HepG2 (cell line): ENCODE results near the gene ELL. TPM values are rescaled to one million over a fixed set of nuclear protein-coding genes. Genes with fewer than 3 reads are reported as not detected.
A peak's percentile ranks its signal among the peaks of the same experiment; 100 is the strongest.

Experiments used
- HINFP ChIP-seq: sonication (generic); formaldehyde crosslinking; IDR thresholded peaks from 2 replicates; pipeline ENCODE4 v1.4.0; 2020; ENCODE audit warnings: low read depth, mild to moderate bottlenecking, missing genetic modification reagents
- KDM1A ChIP-seq: IDR thresholded peaks from 2 replicates; pipeline ENCODE4 v1.6.1; 2016; ENCODE audit warnings: missing compliant biosample characterization
- MBD4 ChIP-seq: IDR thresholded peaks from 2 replicates; pipeline ENCODE4 v1.6.1; 2012; ENCODE audit warnings: low read length, inconsistent platforms, borderline replicate concordance
- MEIS1 ChIP-seq: sonication (generic); formaldehyde crosslinking; IDR thresholded peaks from 2 replicates; pipeline ENCODE4 v1.9.0; 2021; ENCODE audit warnings: mild to moderate bottlenecking, missing genetic modification reagents, moderate library complexity, borderline replicate concordance
- MLLT10 ChIP-seq: sonication (generic); formaldehyde crosslinking; IDR thresholded peaks from 2 replicates; pipeline ENCODE4 v1.4.0; 2020; ENCODE audit warnings: missing genetic modification reagents
- PHF5A ChIP-seq: IDR thresholded peaks from one replicate; pipeline ENCODE4 v1.6.1; 2018; ENCODE audit warnings: low read depth, missing genetic modification reagents; ENCODE audit not compliant: unreplicated experiment
- POLR2G ChIP-seq: fragments of 200-400 bp; formaldehyde crosslinking; IDR thresholded peaks from 2 replicates; pipeline ENCODE4 v1.6.1; 2018; ENCODE audit warnings: mild to moderate bottlenecking, low read depth, low read length, moderate library complexity
- SIN3A ChIP-seq: IDR thresholded peaks from 2 replicates; pipeline ENCODE4 v1.6.1; 2011; ENCODE audit warnings: low read depth, mild to moderate bottlenecking, control low read depth, low read length, borderline replicate concordance
- TBX3 ChIP-seq: fragments of 450-650 bp; IDR thresholded peaks from 2 replicates; pipeline ENCODE4 v1.6.1; 2017; ENCODE audit warnings: antibody characterized with exemption, mild to moderate bottlenecking, inconsistent platforms, borderline replicate concordance
- ZFP82 ChIP-seq: sonication (generic); formaldehyde crosslinking; IDR thresholded peaks from 2 replicates; pipeline ENCODE4 v1.5.1; 2020; ENCODE audit warnings: mild to moderate bottlenecking, missing genetic modification reagents, borderline replicate concordance
- ZNF20 ChIP-seq: sonication (generic); formaldehyde crosslinking; IDR thresholded peaks from 2 replicates; pipeline ENCODE4 v1.4.0; 2020; ENCODE audit warnings: mild to moderate bottlenecking, moderate library complexity, missing genetic modification reagents
- ZNF768 ChIP-seq: sonication (generic); formaldehyde crosslinking; IDR thresholded peaks from 2 replicates; pipeline ENCODE4 v1.4.0; 2020; ENCODE audit warnings: missing genetic modification reagents
- ZNF879 ChIP-seq: sonication (generic); formaldehyde crosslinking; IDR thresholded peaks from 2 replicates; pipeline ENCODE4 v1.8.1; 2023; ENCODE audit warnings: missing genetic modification reagents
- polyA plus RNA-seq, 8 experiments: library from polyadenylated mRNA; depleted of rRNA in 3 of 8; stranded (reverse) in 7 of 8; unstranded in 1 of 8; fragments of >200 nt; fragmentation: Illumina TruSeq in 4 of 8; extraction: Trizol in 4 of 8; gene quantifications; 2 replicates each; pipeline versions ENCODE4 v1.2.1 to v1.2.3, GENCODE V29; 2011 to 2016; ENCODE audit warnings: low read depth in 4 of 8, missing spikeins in 1 of 8, mixed read lengths in 1 of 8; ENCODE audit not compliant: insufficient read depth in 1 of 8
- total RNA-seq, 5 experiments: library from RNA; depleted of rRNA; stranded (reverse); fragments of >200 nt; fragmentation: Illumina TruSeq; extraction: Trizol; gene quantifications; 2 replicates each; pipeline ENCODE4 v1.2.3, GENCODE V29; 2016; ENCODE audit warnings: low read depth in 1 of 5
- TF ChIP-seq, protein P1 (sequence below): IDR thresholded peaks from 2 replicates; pipeline ENCODE4 v1.6.1; 2016; ENCODE audit warnings: mild to moderate bottlenecking
- TF ChIP-seq, protein P2 (sequence below): sonication (generic); formaldehyde crosslinking; IDR thresholded peaks from 2 replicates; pipeline ENCODE4 v1.4.0; 2020; ENCODE audit warnings: mild to moderate bottlenecking, missing genetic modification reagents
- TF ChIP-seq, protein P3 (sequence below): sonication (generic); formaldehyde crosslinking; IDR thresholded peaks from 2 replicates; pipeline ENCODE4 v1.4.0; 2020; ENCODE audit warnings: missing genetic modification reagents

ELL gene
- total and polyA plus RNA-seq, 2 of the 13 experiments (the other 11 are each of a cell fraction or from before 2014, with no cell fraction given) = 3.7 to 5.4 TPM

- TF ChIP-seq MBD4 = no peak
- no peak for TF ChIP-seq ZNF879 (CRISPR knock-in tag)
- TF ChIP-seq, protein P1, sequence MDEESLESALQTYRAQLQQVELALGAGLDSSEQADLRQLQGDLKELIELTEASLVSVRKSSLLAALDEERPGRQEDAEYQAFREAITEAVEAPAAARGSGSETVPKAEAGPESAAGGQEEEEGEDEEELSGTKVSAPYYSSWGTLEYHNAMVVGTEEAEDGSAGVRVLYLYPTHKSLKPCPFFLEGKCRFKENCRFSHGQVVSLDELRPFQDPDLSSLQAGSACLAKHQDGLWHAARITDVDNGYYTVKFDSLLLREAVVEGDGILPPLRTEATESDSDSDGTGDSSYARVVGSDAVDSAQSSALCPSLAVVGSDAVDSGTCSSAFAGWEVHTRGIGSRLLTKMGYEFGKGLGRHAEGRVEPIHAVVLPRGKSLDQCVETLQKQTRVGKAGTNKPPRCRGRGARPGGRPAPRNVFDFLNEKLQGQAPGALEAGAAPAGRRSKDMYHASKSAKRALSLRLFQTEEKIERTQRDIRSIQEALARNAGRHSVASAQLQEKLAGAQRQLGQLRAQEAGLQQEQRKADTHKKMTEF (CRISPR knock-in tag) = 0 out of 2 replicates have a peak, but pooled peaks have one; percentile 41
- TF ChIP-seq SIN3A = peak; percentile 86
- TF ChIP-seq ZNF768 (CRISPR knock-in tag) = no peak
- no peak for TF ChIP-seq ZFP82
- no peak for TF ChIP-seq KDM1A (CRISPR knock-in tag)
- no peak; the same call in 1 of the 2 replicates for TF ChIP-seq MEIS1 (CRISPR knock-in tag)
- TF ChIP-seq POLR2G = peak; percentile 72
- peak; percentile 30; the same call in 1 of the 2 replicates for TF ChIP-seq HINFP (CRISPR knock-in tag)
- TF ChIP-seq, protein P2, sequence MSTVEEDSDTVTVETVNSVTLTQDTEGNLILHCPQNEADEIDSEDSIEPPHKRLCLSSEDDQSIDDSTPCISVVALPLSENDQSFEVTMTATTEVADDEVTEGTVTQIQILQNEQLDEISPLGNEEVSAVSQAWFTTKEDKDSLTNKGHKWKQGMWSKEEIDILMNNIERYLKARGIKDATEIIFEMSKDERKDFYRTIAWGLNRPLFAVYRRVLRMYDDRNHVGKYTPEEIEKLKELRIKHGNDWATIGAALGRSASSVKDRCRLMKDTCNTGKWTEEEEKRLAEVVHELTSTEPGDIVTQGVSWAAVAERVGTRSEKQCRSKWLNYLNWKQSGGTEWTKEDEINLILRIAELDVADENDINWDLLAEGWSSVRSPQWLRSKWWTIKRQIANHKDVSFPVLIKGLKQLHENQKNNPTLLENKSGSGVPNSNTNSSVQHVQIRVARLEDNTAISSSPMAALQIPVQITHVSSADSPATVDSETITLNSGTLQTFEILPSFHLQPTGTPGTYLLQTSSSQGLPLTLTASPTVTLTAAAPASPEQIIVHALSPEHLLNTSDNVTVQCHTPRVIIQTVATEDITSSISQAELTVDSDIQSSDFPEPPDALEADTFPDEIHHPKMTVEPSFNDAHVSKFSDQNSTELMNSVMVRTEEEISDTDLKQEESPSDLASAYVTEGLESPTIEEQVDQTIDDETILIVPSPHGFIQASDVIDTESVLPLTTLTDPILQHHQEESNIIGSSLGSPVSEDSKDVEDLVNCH = no peak
- TF ChIP-seq, protein P3, sequence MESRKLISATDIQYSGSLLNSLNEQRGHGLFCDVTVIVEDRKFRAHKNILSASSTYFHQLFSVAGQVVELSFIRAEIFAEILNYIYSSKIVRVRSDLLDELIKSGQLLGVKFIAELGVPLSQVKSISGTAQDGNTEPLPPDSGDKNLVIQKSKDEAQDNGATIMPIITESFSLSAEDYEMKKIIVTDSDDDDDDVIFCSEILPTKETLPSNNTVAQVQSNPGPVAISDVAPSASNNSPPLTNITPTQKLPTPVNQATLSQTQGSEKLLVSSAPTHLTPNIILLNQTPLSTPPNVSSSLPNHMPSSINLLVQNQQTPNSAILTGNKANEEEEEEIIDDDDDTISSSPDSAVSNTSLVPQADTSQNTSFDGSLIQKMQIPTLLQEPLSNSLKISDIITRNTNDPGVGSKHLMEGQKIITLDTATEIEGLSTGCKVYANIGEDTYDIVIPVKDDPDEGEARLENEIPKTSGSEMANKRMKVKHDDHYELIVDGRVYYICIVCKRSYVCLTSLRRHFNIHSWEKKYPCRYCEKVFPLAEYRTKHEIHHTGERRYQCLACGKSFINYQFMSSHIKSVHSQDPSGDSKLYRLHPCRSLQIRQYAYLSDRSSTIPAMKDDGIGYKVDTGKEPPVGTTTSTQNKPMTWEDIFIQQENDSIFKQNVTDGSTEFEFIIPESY (CRISPR knock-in tag) = no peak
- TF ChIP-seq MLLT10 = no peak
- no peak for TF ChIP-seq PHF5A (CRISPR knock-in tag)
- TF ChIP-seq TBX3 = no peak
- no peak for TF ChIP-seq ZNF20
Measured at GRCh38 chr19:18503971-18504885, 17.6 kb downstream of the ELL start (continued).
